Lower lobe of right lung (tissue), 2 donors: ENCODE results near the gene TPRA1. TPM values are rescaled to one million over a fixed set of nuclear protein-coding genes. Genes with fewer than 3 reads are reported as not detected.

Experiments
- ATAC-seq, 2 donors: fragments of 200-7000 bp; cut with Tn5 transposase; one replicate each; pipeline ENCODE4 v1.9.1; 2020 to 2022; ENCODE audit warnings: mild to moderate bottlenecking in 2 of 2, moderate library complexity in 2 of 2
- DNase-seq: peaks from one replicate; pipeline ENCODE4 v3.0.0-alpha.2; 2020
- H3K27ac ChIP-seq: fragments of 200-600 bp; one replicate; pipeline ENCODE4 v1.8.0; 2022
- H3K27me3 ChIP-seq: fragments of 200-600 bp; one replicate; pipeline ENCODE4 v1.8.0; 2022; ENCODE audit warnings: low read depth
- H3K36me3 ChIP-seq: fragments of 200-600 bp; one replicate; pipeline ENCODE4 v1.8.0; 2022; ENCODE audit warnings: mild to moderate bottlenecking
- H3K4me1 ChIP-seq: fragments of 200-600 bp; one replicate; pipeline ENCODE4 v1.8.0; 2022
- H3K4me3 ChIP-seq: fragments of 200-600 bp; one replicate; pipeline ENCODE4 v1.8.0; 2022; ENCODE audit warnings: mild to moderate bottlenecking
- H3K9me3 ChIP-seq: fragments of 200-600 bp; one replicate; pipeline ENCODE4 v1.8.0; 2022
- CTCF ChIP-seq: fragments of 200-600 bp; IDR thresholded peaks from one replicate; pipeline ENCODE4 v1.8.0; 2022; ENCODE audit warnings: antibody characterized with exemption, mild to moderate bottlenecking
- intact Hi-C: fragments of 100-400 bp; cut with DNase I; formaldehyde crosslinking; loops from one replicate; pipeline ENCODE4 v1.11.0; 2022
- total RNA-seq: library from RNA; stranded (reverse); fragmentation: NEBNext Ultra II Directional; extraction: Animal tissue kit (Norgen Biotek cat#: 25700); gene quantifications from one replicate; pipeline ENCODE4 v1.2.1, GENCODE V29; 2021
- donor health status: DM: no; HTN: yes; CAD: no; lungs with severe emphysema.

TPRA1 gene
- total RNA-seq, 1 donor from 2014 or later = 38.8 TPM

- no peaks in the 10 kb centered on the region for H3K4me1 ChIP-seq
- no peak overlapping the region for H3K4me3 ChIP-seq
- no peaks in the 10 kb centered on the region for H3K27me3 ChIP-seq
- no peaks in the 10 kb centered on the region for H3K9me3 ChIP-seq
- no peak for ATAC-seq
- no peak for DNase-seq
- H3K27ac ChIP-seq = no peak overlapping the region
- intact Hi-C loops = no loop called here
- peaks cover 26% of the 10 kb centered on the region for H3K36me3 ChIP-seq
- no peak for TF ChIP-seq CTCF
These were observed 24.5 kb upstream of the TPRA1 start for GRCh38 chr3:127614928-127615589.

GRCh38 chr3:127613406-127613805 lies 22.9 kb upstream of the TPRA1 start:
- Histone ChIP-seq H3K9me3 (no peaks in the 10 kb centered on the region), H3K27ac (peak overlapping the region; percentile 7), H3K4me3 (no peak overlapping the region)

DNA sequence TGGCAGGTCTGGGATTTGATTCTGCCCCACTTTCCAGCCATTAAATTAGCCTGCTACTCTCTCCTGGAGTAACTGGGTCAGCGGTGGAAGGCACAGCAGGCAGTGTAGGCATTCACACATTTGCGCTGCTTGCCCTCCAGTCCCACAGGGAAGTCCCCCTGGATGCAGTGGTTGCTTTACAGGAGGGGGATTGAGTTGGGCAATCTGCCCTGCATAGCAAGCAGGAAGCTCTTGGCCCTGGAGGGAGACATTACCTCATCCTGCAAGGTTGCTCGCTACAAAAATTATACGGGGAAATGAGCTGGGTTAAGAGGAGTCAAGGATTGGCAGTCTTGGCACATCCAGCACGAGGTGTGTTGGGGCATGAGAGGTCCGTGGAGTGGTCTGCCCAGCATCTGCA lies 22.4 kb upstream of the TPRA1 start:
- H3K36me3 ChIP-seq = peaks cover 18% of the 10 kb centered on the region

More at GRCh38 chr3:127613406-127613805, 22.9 kb upstream of the TPRA1 start:
- DNase-seq (peak; percentile 56), ATAC-seq (peak; percentile 54 to 84)
- peaks cover 20% of the 10 kb centered on the region for H3K36me3 ChIP-seq
- H3K27me3 ChIP-seq = no peaks in the 10 kb centered on the region
- intact Hi-C loops = no loop called here
- no peaks in the 10 kb centered on the region for H3K4me1 ChIP-seq
- TF ChIP-seq CTCF = no peak

DNA sequence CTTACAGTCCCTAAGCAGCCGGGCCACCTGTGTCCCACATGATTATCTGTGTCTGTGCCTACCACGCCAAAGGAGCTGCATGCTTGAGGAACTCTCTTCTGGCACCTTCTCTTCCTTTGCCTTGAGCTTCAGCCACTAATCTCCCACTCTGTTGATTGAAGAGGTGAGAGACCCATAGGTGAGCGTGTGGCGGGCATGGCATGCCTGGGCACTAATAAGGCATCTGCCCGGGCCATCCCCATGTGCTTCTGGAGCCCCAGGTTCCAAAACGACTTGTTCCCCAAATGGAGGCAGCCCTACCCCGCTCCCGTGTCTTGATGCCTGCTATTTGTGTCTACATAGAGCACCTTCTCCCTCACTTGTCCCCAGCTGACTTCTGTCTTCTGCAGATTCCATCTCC lies 20.7 kb upstream of the TPRA1 start:
- no peaks in the 10 kb centered on the region for H3K4me1 ChIP-seq
- no peak for ATAC-seq
- no peak for TF ChIP-seq CTCF
- H3K4me3 ChIP-seq = no peak overlapping the region
- no peaks in the 10 kb centered on the region for H3K9me3 ChIP-seq
- no peaks in the 10 kb centered on the region for H3K27me3 ChIP-seq
- H3K36me3 ChIP-seq = peaks cover 19% of the 10 kb centered on the region
- no peak overlapping the region for H3K27ac ChIP-seq
- intact Hi-C loops = no loop called here
- DNase-seq = no peak

More for the DNA sequence above, 22.4 kb upstream of the TPRA1 start:
- H3K27ac ChIP-seq = peak overlapping the region; percentile 7
- no peak for TF ChIP-seq CTCF
- intact Hi-C loops = no loop called here
- no peak for DNase-seq
- H3K4me1 ChIP-seq = no peaks in the 10 kb centered on the region
- peak; percentile 76 to 85 for ATAC-seq
- H3K4me3 ChIP-seq = no peak overlapping the region
- H3K27me3 ChIP-seq = no peaks in the 10 kb centered on the region
- no peaks in the 10 kb centered on the region for H3K9me3 ChIP-seq

DNA sequence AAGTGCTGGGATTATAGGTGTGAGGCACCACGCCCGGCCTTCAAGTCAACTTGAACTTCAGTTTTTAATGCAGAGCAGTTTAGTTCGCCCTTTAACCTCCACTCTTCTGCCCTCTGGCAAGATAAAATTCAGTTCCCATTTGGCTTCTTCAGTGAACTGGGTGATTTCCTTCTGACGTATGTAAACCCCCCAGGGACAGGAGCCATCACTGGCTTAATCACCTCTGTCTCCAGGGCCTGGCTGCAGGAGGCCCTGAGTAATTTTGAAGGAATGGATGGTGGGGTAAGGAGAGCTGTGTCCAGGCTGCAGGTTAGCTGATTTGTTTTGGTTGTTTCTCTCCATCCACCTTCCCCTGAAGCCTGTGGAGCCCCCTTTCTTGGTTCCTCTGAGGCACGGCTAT lies 19.6 kb upstream of the TPRA1 start:
- H3K4me1 ChIP-seq = no peaks in the 10 kb centered on the region
- H3K27ac ChIP-seq = no peak overlapping the region
- TF ChIP-seq CTCF = no peak
- ATAC-seq = no peak
- H3K27me3 ChIP-seq = no peaks in the 10 kb centered on the region
- H3K36me3 ChIP-seq = peaks cover 26% of the 10 kb centered on the region
- H3K9me3 ChIP-seq = no peaks in the 10 kb centered on the region
- no peak overlapping the region for H3K4me3 ChIP-seq
- no peak for DNase-seq
- intact Hi-C loops = no loop called here
